Transverse colon (tissue), 4 donors: ENCODE results near the gene KRTAP12-2.

ENCODE experiments used
- CTCF ChIP-seq, 5 experiments: fragments of 200-600 bp in 3 of 5; fragments of 450-650 bp in 2 of 5; sonication (generic) in 3 of 5; IDR thresholded peaks; 1 replicate in 2 of 5; 2 replicates in 3 of 5; pipeline ENCODE4 v1.5.1; 2016 to 2017; ENCODE audit warnings: antibody characterized with exemption in 5 of 5, inconsistent platforms in 3 of 5, mild to moderate bottlenecking in 2 of 5, moderate library complexity in 1 of 5
- POLR2AphosphoS5 ChIP-seq, 3 donors: sonication (generic); formaldehyde crosslinking; IDR thresholded peaks; one replicate each; pipeline ENCODE4 v1.6.1; 2016; ENCODE audit warnings: antibody characterized with exemption in 3 of 3

- TF ChIP-seq POLR2AphosphoS5 (IDR thresholded peaks at IDR 0.05), result no peak
- no peak for TF ChIP-seq CTCF (IDR thresholded peaks at IDR 0.05)
Measured at GRCh38 chr21:44658541-44658910, 8.2 kb downstream of the KRTAP12-2 start.
